ENCODE results near the gene TNC. TPM values are rescaled to one million over a fixed set of nuclear protein-coding genes. Genes with fewer than 3 reads are reported as not detected.

TNC gene
- total and polyA plus RNA-seq, 2 donors (not counting 1 experiment from before 2014, with no cell fraction given), result not detected

DNA sequence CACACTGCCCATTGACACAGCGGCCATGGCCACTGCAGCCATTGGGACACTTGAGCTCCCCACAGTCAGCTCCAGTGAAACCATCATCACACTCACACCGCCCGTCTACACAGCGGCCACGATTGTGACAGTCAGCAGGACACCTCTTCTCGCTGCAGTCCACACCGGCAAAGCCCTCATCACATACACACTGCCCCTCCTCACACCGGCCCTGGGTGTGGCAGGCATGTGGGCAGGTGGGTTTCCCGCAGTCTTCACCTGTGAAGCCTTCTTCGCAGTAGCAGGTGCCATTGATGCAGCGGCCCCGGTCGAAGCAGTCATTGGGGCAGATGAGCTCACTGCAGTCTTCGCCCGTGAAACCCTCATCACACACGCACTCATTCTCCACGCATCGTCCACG, 31.5 kb downstream of the TNC start:
- no peaks in the 10 kb centered on the region for H4K20me1 ChIP-seq (ENCODE audit: control insufficient read depth, insufficient read depth, low read length, poor library complexity, severe bottlenecking)
- no peak for ATAC-seq (ENCODE audit: low read depth)
- Mint-ChIP-seq H3K27ac (no peak overlapping the region), H3K4me3 (no peak overlapping the region), H3K9me3 (ENCODE audit: insufficient read depth) (no peaks in the 10 kb centered on the region), H3K27me3 (peaks cover 12% of the 10 kb centered on the region), H3K4me1 (no peaks in the 10 kb centered on the region)
- no peaks in the 10 kb centered on the region for H3K4me1 ChIP-seq (ENCODE audit: control insufficient read depth in 2 of 2, insufficient read depth in 2 of 2, low read length in 2 of 2)
- no peaks in the 10 kb centered on the region for H3K36me3 ChIP-seq (replicated peaks in 1 of 2; ENCODE audit: control extremely low read depth in 1 of 2, control insufficient read depth in 1 of 2, extremely low read depth in 1 of 2, insufficient read depth in 2 of 2, low read length in 1 of 2)
- DNase-seq, result no peak
- H3K27me3 ChIP-seq (replicated peaks in 1 of 4; ENCODE audit: control extremely low read depth in 1 of 4, control insufficient read depth in 3 of 4, insufficient read depth in 4 of 4, low read length in 3 of 4), result peaks cover 0 to 7% (median 0%) of the 10 kb centered on the region in 4 experiments
- H3K79me2 ChIP-seq (ENCODE audit: control insufficient read depth, insufficient read depth, low read length), result no peaks in the 10 kb centered on the region
- intact Hi-C loops (cut with micrococcal nuclease), result no loop called here
- H3K4me3 ChIP-seq (ENCODE audit: control extremely low read depth in 1 of 5, extremely low read depth in 1 of 5, insufficient read depth in 1 of 5, low read depth in 2 of 5, low read length in 4 of 5), result no peak overlapping the region
- H3K9ac ChIP-seq (ENCODE audit: low read length), result no peak overlapping the region
- POLR2A ChIA-PET, result no interaction called here
- peaks cover 0 to 4% (median 0%) of the 10 kb centered on the region in 3 donors for H3K9me3 ChIP-seq (ENCODE audit: control extremely low read depth in 1 of 3, control insufficient read depth in 2 of 3, insufficient read depth in 1 of 3, low read length in 2 of 3)
- no peak overlapping the region for H3K27ac ChIP-seq (ENCODE audit: low read length in 2 of 2)
- WGBS (ENCODE audit: insufficient coverage), result 96% methylated on average over 18 of the region's 19 CpGs
- CTCF ChIA-PET, result no interaction called here
- TF ChIP-seq, protein P1, sequence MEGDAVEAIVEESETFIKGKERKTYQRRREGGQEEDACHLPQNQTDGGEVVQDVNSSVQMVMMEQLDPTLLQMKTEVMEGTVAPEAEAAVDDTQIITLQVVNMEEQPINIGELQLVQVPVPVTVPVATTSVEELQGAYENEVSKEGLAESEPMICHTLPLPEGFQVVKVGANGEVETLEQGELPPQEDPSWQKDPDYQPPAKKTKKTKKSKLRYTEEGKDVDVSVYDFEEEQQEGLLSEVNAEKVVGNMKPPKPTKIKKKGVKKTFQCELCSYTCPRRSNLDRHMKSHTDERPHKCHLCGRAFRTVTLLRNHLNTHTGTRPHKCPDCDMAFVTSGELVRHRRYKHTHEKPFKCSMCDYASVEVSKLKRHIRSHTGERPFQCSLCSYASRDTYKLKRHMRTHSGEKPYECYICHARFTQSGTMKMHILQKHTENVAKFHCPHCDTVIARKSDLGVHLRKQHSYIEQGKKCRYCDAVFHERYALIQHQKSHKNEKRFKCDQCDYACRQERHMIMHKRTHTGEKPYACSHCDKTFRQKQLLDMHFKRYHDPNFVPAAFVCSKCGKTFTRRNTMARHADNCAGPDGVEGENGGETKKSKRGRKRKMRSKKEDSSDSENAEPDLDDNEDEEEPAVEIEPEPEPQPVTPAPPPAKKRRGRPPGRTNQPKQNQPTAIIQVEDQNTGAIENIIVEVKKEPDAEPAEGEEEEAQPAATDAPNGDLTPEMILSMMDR (IDR thresholded peaks at IDR 0.05), result no peak
- TF ChIP-seq EZH2 (IDR thresholded peaks at IDR 0.05; ENCODE audit: borderline replicate concordance, insufficient read depth, low read depth, low read length, poor library complexity, severe bottlenecking), result no peak
- no peak overlapping the region for H2AFZ ChIP-seq (ENCODE audit: insufficient read depth, low read depth, low read length, poor library complexity, severe bottlenecking)
- H3K4me2 ChIP-seq (replicated peaks; ENCODE audit: low read depth, low read length, poor library complexity, severe bottlenecking), result no peak overlapping the region

DNA sequence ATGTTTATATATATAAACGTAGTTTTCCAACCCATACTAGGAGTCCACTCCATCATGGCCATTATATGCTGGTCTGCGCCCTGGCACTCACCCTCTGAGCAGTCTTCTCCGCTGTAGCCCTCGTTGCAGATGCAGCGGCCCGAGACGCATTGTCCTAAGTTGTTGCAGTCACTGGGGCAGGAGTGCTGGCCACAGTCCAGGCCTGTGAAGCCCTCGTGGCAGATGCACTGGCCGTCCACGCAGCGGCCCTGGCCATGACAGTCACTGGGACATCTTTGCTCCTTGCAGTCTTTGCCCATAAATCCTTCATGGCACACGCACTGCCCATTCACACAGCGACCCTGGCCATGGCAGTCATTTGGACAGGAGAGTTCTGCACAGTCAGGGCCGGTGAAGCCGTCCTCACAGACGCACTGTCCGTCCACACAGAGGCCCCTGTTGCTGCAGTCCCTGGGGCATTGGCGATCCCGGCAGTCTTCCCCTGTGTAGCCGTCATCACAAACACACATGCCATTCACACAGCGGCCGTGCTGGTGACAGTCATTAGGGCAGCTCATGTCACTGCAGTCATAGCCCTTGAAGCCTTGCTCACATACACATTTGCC, 32.1 kb downstream of the TNC start:
- Histone ChIP-seq H3K79me2 (ENCODE audit: control insufficient read depth, insufficient read depth, low read length) (no peaks in the 10 kb centered on the region), H3K4me3 (ENCODE audit: control extremely low read depth in 1 of 5, extremely low read depth in 1 of 5, insufficient read depth in 1 of 5, low read depth in 2 of 5, low read length in 4 of 5) (no peak overlapping the region), H3K36me3 (replicated peaks in 1 of 2; ENCODE audit: control extremely low read depth in 1 of 2, control insufficient read depth in 1 of 2, extremely low read depth in 1 of 2, insufficient read depth in 2 of 2, low read length in 1 of 2) (no peaks in the 10 kb centered on the region), H2AFZ (ENCODE audit: insufficient read depth, low read depth, low read length, poor library complexity, severe bottlenecking) (no peak overlapping the region), H4K20me1 (ENCODE audit: control insufficient read depth, insufficient read depth, low read length, poor library complexity, severe bottlenecking) (no peaks in the 10 kb centered on the region), H3K9me3 (ENCODE audit: control extremely low read depth in 1 of 3, control insufficient read depth in 2 of 3, insufficient read depth in 1 of 3, low read length in 2 of 3) (peaks cover 0 to 4% (median 0%) of the 10 kb centered on the region in 3 donors), H3K4me1 (ENCODE audit: control insufficient read depth in 2 of 2, insufficient read depth in 2 of 2, low read length in 2 of 2) (no peaks in the 10 kb centered on the region), H3K27ac (ENCODE audit: low read length in 2 of 2) (no peak overlapping the region), H3K27me3 (replicated peaks in 1 of 4; ENCODE audit: control extremely low read depth in 1 of 4, control insufficient read depth in 3 of 4, insufficient read depth in 4 of 4, low read length in 3 of 4) (peaks cover 0 to 6% (median 0%) of the 10 kb centered on the region in 4 experiments), H3K9ac (ENCODE audit: low read length) (no peak overlapping the region), H3K4me2 (replicated peaks; ENCODE audit: low read depth, low read length, poor library complexity, severe bottlenecking) (no peak overlapping the region)
- H3K27ac Mint-ChIP-seq, result no peak overlapping the region
- no peak for TF ChIP-seq EZH2 (IDR thresholded peaks at IDR 0.05; ENCODE audit: borderline replicate concordance, insufficient read depth, low read depth, low read length, poor library complexity, severe bottlenecking)
- TF ChIP-seq, protein P1 (IDR thresholded peaks at IDR 0.05), result no peak
- POLR2A ChIA-PET, result no interaction called here
- no peaks in the 10 kb centered on the region for H3K4me1 Mint-ChIP-seq
- H3K27me3 Mint-ChIP-seq, result peaks cover 8% of the 10 kb centered on the region
- H3K4me3 Mint-ChIP-seq, result no peak overlapping the region
- H3K9me3 Mint-ChIP-seq (ENCODE audit: insufficient read depth), result no peaks in the 10 kb centered on the region
- CTCF ChIA-PET, result no interaction called here
- DNase-seq, result no peak
- intact Hi-C loops (cut with micrococcal nuclease), result no loop called here
- ATAC-seq (ENCODE audit: low read depth), result no peak
- WGBS (ENCODE audit: insufficient coverage), result 94% methylated on average over 21 of the region's 22 CpGs

All from B cell (primary cell).